SH-SY5Y (cell line): ENCODE results near the gene MRPL40.

Experiments
- GATA2 ChIP-seq: IDR thresholded peaks from 2 replicates; pipeline ENCODE4 v1.6.1; 2011; ENCODE audit warnings: mild to moderate bottlenecking, low read depth, low read length
- GATA3 ChIP-seq: IDR thresholded peaks from 2 replicates; pipeline ENCODE4 v1.6.1; 2011; ENCODE audit warnings: low read depth, mild to moderate bottlenecking, low read length, moderate library complexity

GRCh38 chr22:19386248-19386647 lies 46.1 kb upstream of the MRPL40 start:
- no peak for TF ChIP-seq GATA2
- no peak for TF ChIP-seq GATA3
